T follicular helper cell (primary cell): ENCODE results near the gene ISCA1.

Source experiments
- DNase-seq: peaks from one replicate; pipeline ENCODE4 v3.0.0-alpha.2; 2020; ENCODE audit warnings: low read depth

ISCA1 gene

GRCh38 chr9:86285261-86285660 is 2.9 kb upstream of the ISCA1 start:
- DNase-seq: no peak

GRCh38 chr9:86282979-86283535 is 719 bp upstream of the ISCA1 start:
- DNase-seq: no peak

GRCh38 chr9:86281593-86282076 is 703 bp downstream of the ISCA1 start:
- peak; percentile 3 for DNase-seq

GRCh38 chr9:86280580-86280979 is 1.8 kb downstream of the ISCA1 start:
- no peak for DNase-seq

- DNase-seq: no peak
These were observed 2.5 kb downstream of the ISCA1 start for GRCh38 chr9:86279839-86280238.

GRCh38 chr9:86277072-86277471 is 5.3 kb downstream of the ISCA1 start:
- no peak for DNase-seq

GRCh38 chr9:86275962-86276361 is 6.4 kb downstream of the ISCA1 start:
- DNase-seq: no peak

- no peak for DNase-seq
These were observed 7.3 kb downstream of the ISCA1 start for GRCh38 chr9:86274821-86275643.

GRCh38 chr9:86272221-86272620 is 10.1 kb downstream of the ISCA1 start:
- DNase-seq: no peak

GRCh38 chr9:86263876-86264275 is 18.5 kb downstream of the ISCA1 start:
- no peak for DNase-seq

- no peak for DNase-seq
These were observed 19.8 kb downstream of the ISCA1 start for GRCh38 chr9:86262492-86262891.

GRCh38 chr9:86259557-86259956 is 22.8 kb downstream of the ISCA1 start, which contains the start of gene C9orf153:
C9orf153 (minus strand) TSS chr9:86259657; CDS start chr9:86229603, 30,054 bp downstream.
- DNase-seq: no peak

GRCh38 chr9:86257391-86257790 is 24.9 kb downstream of the ISCA1 start:
- no peak for DNase-seq

GRCh38 chr9:86256653-86257052 is 25.7 kb downstream of the ISCA1 start:
- DNase-seq: no peak

GRCh38 chr9:86253577-86253976 is 28.8 kb downstream of the ISCA1 start:
- DNase-seq: no peak

GRCh38 chr9:86252870-86253269 is 29.5 kb downstream of the ISCA1 start:
- DNase-seq: no peak

- no peak for DNase-seq
These were observed 32.2 kb downstream of the ISCA1 start for GRCh38 chr9:86250123-86250522.

GRCh38 chr9:86248746-86249145 is 33.6 kb downstream of the ISCA1 start:
- no peak for DNase-seq

GRCh38 chr9:86246752-86247161 is 35.6 kb downstream of the ISCA1 start:
- DNase-seq: no peak

- DNase-seq: no peak
These were observed 40.3 kb downstream of the ISCA1 start for GRCh38 chr9:86242071-86242470.

GRCh38 chr9:86241216-86241615 is 41.1 kb downstream of the ISCA1 start:
- no peak for DNase-seq

- DNase-seq: no peak
These were observed 43.2 kb downstream of the ISCA1 start for GRCh38 chr9:86238861-86239770.
